ENCODE results near the gene SCAF1.
"Not testable (repeated sequence)": the region's sequence is repeated elsewhere in the genome, so short reads cannot be mapped to it uniquely, and the experiment has no call there.

The SCAF1 gene

DNA sequence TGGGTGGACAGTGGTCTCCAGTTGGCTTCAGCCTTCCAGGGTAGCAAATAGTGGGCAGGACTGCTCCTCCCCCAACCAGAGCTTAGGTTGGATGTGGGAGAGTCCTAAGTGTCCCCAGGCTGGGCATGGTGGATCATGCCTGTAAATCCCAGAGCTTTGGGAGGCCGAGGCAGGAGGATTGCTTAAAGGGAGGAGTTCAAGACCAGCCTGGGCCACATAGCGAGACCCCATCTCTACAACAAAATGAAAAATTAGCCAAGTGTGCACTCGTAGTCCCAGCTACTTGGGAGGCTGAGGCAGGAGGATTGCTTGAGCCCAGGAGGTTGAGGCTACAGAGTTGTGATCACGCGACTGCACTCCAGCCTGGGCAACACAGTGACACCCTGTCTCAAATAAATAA is 9.4 kb upstream of the SCAF1 start:
- Histone ChIP-seq H3K4me1 (ENCODE audit: low read length) (no peaks in the 10 kb centered on the region), H3K36me3 (replicated peaks; ENCODE audit: insufficient read depth, low read length) (no peaks in the 10 kb centered on the region)

GRCh38 chr19:49633273-49633672 is 8.7 kb upstream of the SCAF1 start:
- not testable (repeated sequence) for H3K9ac ChIP-seq (ENCODE audit: low read length); H2AFZ ChIP-seq (ENCODE audit: low read length); H3K4me1 ChIP-seq (ENCODE audit: low read length); H3F3A ChIP-seq (ENCODE audit: insufficient read depth, low read length); H3K36me3 ChIP-seq (replicated peaks; ENCODE audit: insufficient read depth, low read length); H3K27me3 ChIP-seq (replicated peaks; ENCODE audit: insufficient read depth, low read length); H3K9me3 ChIP-seq (replicated peaks; ENCODE audit: insufficient read depth, low read length); DNase-seq; H3K9me2 ChIP-seq (replicated peaks; ENCODE audit: insufficient read depth, low read length); H4K20me1 ChIP-seq (ENCODE audit: insufficient read depth, low read length); H3K4me2 ChIP-seq (ENCODE audit: low read depth, low read length); H3K4me3 ChIP-seq (ENCODE audit: low read length); H3K79me2 ChIP-seq (ENCODE audit: low read length); H3K27ac ChIP-seq (ENCODE audit: low read length)

More for the DNA sequence above, 9.4 kb upstream of the SCAF1 start:
- Histone ChIP-seq H4K20me1 (ENCODE audit: insufficient read depth, low read length) (no peaks in the 10 kb centered on the region), H3K27me3 (replicated peaks; ENCODE audit: insufficient read depth, low read length) (no peaks in the 10 kb centered on the region), H3F3A (ENCODE audit: insufficient read depth, low read length) (no peaks in the 10 kb centered on the region), H3K9ac (ENCODE audit: low read length) (no peak overlapping the region), H3K9me3 (replicated peaks; ENCODE audit: insufficient read depth, low read length) (no peaks in the 10 kb centered on the region), H3K79me2 (ENCODE audit: low read length) (no peaks in the 10 kb centered on the region), H3K9me2 (replicated peaks; ENCODE audit: insufficient read depth, low read length) (no peaks in the 10 kb centered on the region), H3K4me2 (ENCODE audit: low read depth, low read length) (no peak overlapping the region), H3K4me3 (ENCODE audit: low read length) (no peak overlapping the region), H3K27ac (ENCODE audit: low read length) (no peak overlapping the region), H2AFZ (ENCODE audit: low read length) (no peak overlapping the region)
- no peak for DNase-seq
- no peak for TF ChIP-seq CTCF (IDR thresholded peaks at IDR 0.05; ENCODE audit: low read length)
- no peak for TF ChIP-seq EZH2 (optimal IDR thresholded peaks at IDR 0.05; ENCODE audit: low read depth, low read length)
- no peak for TF ChIP-seq EZH2phosphoT487 (IDR thresholded peaks at IDR 0.05; ENCODE audit: low read length)

DNA sequence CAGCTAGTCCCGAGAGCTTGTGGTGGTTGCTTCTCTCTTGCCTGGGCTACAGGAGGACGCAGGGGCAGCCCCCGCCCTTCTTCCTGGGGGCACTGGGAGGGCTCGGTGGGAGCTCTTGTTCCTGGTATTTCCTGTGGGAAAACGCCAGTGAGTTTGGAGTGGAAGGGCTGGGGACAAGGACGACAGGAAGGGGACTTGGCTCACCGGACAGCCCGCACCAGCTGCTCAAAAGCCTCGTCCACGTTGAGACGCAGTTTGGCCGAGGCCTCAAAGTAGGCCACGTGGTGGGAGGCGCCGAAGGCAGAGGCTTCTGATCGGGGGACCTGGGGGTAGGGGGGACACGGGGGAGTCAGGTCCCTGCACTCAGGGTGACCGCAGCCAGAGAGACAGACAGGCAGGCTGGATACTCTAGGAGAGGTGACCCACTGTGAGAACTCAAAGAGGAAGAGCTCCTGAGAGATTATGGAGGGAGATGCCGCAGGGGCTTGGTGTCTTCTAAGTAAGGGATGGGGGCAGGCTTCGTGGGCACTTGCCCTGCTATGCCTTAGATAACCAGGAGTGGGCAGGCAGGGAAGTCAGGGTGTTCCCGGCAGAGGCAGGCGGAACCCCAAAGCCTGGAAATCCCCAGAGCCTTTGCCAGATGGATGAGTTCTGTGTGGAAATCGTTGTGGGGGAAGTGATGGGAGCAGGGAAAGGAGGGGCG is 6.3 kb upstream of the SCAF1 start:
- Histone ChIP-seq H3K4me2 (ENCODE audit: low read depth, low read length) (no peak overlapping the region), H3K79me2 (ENCODE audit: low read length) (no peaks in the 10 kb centered on the region), H3K4me3 (ENCODE audit: low read length) (no peak overlapping the region), H3K36me3 (replicated peaks; ENCODE audit: insufficient read depth, low read length) (no peaks in the 10 kb centered on the region), H3K27ac (ENCODE audit: low read length) (no peak overlapping the region), H3K9ac (ENCODE audit: low read length) (no peak overlapping the region), H3K9me2 (replicated peaks; ENCODE audit: insufficient read depth, low read length) (no peaks in the 10 kb centered on the region), H3K9me3 (replicated peaks; ENCODE audit: insufficient read depth, low read length) (no peaks in the 10 kb centered on the region), H2AFZ (ENCODE audit: low read length) (no peak overlapping the region), H3K27me3 (replicated peaks; ENCODE audit: insufficient read depth, low read length) (0 out of 2 replicates have a peak, but pooled peaks cover 8% of the 10 kb centered on the region), H3F3A (ENCODE audit: insufficient read depth, low read length) (peaks cover 3% of the 10 kb centered on the region), H4K20me1 (ENCODE audit: insufficient read depth, low read length) (no peaks in the 10 kb centered on the region), H3K4me1 (ENCODE audit: low read length) (peaks cover 5% of the 10 kb centered on the region; the same call in 1 of the 2 replicates)
- TF ChIP-seq EZH2 (optimal IDR thresholded peaks at IDR 0.05; ENCODE audit: low read depth, low read length) = no peak
- DNase-seq = no peak

- Histone ChIP-seq H3K4me1 (ENCODE audit: low read length) (peaks cover 5% of the 10 kb centered on the region; the same call in 1 of the 2 replicates), H3K9me2 (replicated peaks; ENCODE audit: insufficient read depth, low read length) (no peaks in the 10 kb centered on the region), H3K4me2 (ENCODE audit: low read depth, low read length) (no peak overlapping the region), H2AFZ (ENCODE audit: low read length) (no peak overlapping the region), H3K79me2 (ENCODE audit: low read length) (no peaks in the 10 kb centered on the region), H3K4me3 (ENCODE audit: low read length) (no peak overlapping the region), H3K9ac (ENCODE audit: low read length) (no peak overlapping the region), H4K20me1 (ENCODE audit: insufficient read depth, low read length) (no peaks in the 10 kb centered on the region), H3K9me3 (replicated peaks; ENCODE audit: insufficient read depth, low read length) (no peaks in the 10 kb centered on the region), H3F3A (ENCODE audit: insufficient read depth, low read length) (peaks cover 10% of the 10 kb centered on the region), H3K27me3 (replicated peaks; ENCODE audit: insufficient read depth, low read length) (0 out of 2 replicates have a peak, but pooled peaks cover 8% of the 10 kb centered on the region), H3K27ac (ENCODE audit: low read length) (no peak overlapping the region), H3K36me3 (replicated peaks; ENCODE audit: insufficient read depth, low read length) (no peaks in the 10 kb centered on the region)
- no peak for DNase-seq
- TF ChIP-seq EZH2 (optimal IDR thresholded peaks at IDR 0.05; ENCODE audit: low read depth, low read length) = no peak
- no peak for TF ChIP-seq CTCF (IDR thresholded peaks at IDR 0.05; ENCODE audit: low read length)
- no peak for TF ChIP-seq EZH2phosphoT487 (IDR thresholded peaks at IDR 0.05; ENCODE audit: low read length)
These were observed 5.6 kb upstream of the SCAF1 start for GRCh38 chr19:49636233-49636932.

All from MM.1S (cell line).